Testis (tissue), 2 donors: ENCODE results near the gene PLBD1.

Experiments used
- CTCF ChIP-seq, 3 experiments: fragments of 450-650 bp in 2 of 3; fragments of 200-600 bp in 1 of 3; sonication (generic) in 1 of 3; IDR thresholded peaks; one replicate each; pipeline ENCODE4 v1.5.1; 2016 to 2019; ENCODE audit warnings: antibody characterized with exemption in 3 of 3, mild to moderate bottlenecking in 2 of 3, moderate library complexity in 1 of 3
- POLR2A ChIP-seq: fragments of 450-650 bp; IDR thresholded peaks from one replicate; pipeline ENCODE4 v1.6.1; 2017; ENCODE audit warnings: antibody characterized with exemption, mild to moderate bottlenecking, moderate library complexity

GRCh38 chr12:14578646-14579045, 11.0 kb upstream of the PLBD1 start:
- no peak for TF ChIP-seq CTCF (IDR thresholded peaks at IDR 0.05)
- no peak for TF ChIP-seq POLR2A
